HG02678 (cell line): Measurements from ENCODE around the gene ZNF506.
"Not testable (repeated sequence)": the region's sequence is repeated elsewhere in the genome, so short reads cannot be mapped to it uniquely, and the experiment has no call there.

ENCODE experiments used
- ATAC-seq: cut with Tn5 transposase; IDR thresholded peaks from one replicate; pipeline ENCODE4 v1.9.1; 2021; ENCODE audit warnings: mild to moderate bottlenecking, moderate library complexity; ENCODE audit not compliant: unreplicated experiment

ZNF506 gene

DNA sequence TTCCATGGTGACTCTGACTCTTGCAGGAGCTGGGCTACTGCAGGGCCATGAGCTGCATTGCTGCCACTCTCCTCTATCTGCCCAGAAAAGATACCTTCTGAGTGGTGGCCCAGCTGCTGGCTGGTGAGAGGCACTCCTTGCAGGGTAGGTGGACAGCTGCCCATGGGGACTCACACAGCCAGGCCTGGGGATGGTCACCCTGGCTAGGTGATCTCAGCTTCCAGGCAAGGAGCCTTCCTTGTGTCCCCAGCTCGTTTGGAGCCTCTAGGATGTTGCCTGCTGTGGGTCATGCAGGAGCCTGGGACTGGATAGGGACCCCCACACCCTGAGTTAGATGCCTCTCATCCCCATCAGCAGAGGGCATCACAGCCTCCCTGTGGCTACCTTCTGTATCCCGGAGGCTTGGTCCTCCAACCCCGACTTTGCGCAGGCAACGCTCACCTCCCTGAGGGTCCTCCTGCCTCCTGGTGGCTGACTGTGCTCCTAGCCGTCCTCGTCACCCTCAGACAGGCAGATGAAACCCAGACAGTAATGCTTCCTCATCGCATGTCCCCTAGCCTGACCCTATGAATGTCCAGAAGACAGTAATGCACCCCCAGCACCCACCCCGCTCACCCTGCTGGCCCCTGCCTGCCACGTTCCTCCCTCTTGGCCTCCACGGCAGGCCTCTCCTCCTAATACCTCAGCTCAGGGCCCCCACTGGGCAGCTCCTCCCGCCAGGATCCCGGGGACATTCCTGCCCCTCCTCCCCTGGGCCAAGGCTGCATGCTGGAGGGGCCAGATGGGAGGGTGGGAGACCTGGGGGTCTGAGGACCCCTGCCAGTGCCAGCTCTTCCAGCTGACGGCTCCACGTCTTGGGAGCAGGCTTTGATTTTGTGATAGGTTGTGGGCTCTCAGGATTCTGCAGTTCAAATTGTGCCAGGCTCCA lies 75.0 kb downstream of the ZNF506 start:
- ATAC-seq: no peak

DNA sequence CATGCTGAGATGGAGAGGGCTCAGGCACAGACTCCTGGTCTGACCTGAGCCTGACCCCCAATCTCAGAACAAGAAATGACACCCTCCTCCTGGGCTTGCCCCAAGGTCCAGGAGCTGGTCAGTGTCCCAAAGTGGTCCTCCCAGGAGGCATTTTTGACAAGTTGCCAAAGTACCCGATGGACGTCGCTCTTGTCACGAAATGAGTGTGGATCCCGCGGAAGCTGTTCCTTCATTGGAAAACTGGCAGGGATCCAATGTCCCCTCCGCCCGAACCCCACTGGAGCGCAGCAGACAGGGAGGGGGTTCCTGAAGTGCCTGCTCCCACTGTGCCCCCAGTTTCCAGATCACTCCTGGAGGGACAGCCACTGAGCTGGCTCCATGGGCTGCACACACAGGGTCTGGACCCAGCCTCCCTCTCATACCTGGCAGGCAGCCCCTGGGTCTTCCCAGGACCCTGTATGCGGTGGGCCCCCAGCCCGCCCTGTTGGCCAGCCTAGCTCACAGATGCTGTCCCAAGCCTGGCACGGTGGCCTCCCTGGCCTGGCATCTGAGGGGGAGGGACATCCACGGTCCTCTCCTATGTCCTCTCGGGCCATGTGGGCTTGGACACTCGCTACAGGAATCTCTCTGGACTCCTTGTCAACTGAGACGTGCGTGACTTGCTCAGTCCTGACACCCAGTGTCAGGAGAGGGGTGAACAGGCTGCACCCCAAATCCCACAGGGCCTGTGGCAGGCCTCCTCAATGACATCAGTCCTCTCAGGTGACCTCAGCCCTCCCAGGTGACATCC lies 75.9 kb downstream of the ZNF506 start:
- no peak for ATAC-seq

DNA sequence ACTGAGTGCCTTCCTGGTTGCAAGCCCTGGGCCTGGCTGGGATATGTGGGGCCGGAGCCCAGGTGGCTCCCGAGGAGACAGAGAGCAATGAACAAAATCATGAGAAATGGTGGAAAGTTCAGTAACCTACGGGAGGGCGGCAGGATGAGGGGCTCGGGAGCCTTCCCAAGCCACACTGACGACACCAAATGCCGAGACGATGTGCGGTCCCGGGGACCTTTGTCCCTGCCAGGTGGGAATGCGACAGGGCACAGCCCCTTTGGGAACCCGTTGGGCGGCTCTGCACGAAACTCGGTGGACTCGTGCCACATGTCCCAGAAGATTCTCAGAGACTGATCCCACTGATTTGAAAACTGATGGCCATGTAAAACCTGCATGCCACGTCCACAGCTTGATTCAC lies 76.9 kb downstream of the ZNF506 start:
- ATAC-seq: no peak

DNA sequence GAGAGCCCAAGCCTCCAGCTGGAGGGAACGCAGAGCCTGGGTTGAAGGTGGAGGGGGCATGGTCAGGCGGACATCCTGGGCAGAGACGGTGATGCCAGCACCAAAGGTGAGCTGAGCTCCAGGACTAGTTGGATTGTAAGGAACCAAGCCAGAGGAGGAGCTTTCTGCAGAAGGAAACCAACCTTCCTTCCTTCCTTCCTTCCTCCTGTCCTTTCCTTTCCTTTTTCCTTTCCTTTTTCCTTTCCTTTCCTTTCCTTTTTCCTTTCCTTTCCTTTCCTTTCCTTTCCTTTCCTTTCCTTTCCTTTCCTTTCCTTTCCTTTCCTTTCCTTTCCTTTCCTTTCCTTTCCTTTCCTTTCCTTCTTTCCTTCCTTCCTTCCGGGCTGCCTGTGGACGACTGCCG lies 77.6 kb downstream of the ZNF506 start:
- not testable (repeated sequence) for ATAC-seq

DNA sequence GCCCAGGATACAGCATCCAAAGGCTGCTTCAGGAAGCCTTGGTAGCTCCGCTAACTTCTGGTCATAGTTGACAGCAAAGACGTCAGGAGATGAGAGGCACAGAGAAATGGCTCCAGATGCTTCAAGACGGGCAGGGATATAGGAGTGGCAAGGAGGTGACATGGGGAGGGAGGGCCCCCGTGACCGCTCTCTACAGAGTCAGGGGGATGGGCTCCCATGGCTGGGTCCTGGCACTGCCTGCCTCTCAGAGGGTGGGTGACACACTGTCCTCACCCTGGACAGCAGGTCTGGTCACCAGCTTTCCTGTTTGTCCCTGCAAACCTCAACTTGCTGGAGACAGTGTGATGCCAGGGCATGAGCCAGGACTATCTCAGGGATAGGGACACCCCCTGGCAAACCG lies 78.4 kb downstream of the ZNF506 start:
- no peak for ATAC-seq

DNA sequence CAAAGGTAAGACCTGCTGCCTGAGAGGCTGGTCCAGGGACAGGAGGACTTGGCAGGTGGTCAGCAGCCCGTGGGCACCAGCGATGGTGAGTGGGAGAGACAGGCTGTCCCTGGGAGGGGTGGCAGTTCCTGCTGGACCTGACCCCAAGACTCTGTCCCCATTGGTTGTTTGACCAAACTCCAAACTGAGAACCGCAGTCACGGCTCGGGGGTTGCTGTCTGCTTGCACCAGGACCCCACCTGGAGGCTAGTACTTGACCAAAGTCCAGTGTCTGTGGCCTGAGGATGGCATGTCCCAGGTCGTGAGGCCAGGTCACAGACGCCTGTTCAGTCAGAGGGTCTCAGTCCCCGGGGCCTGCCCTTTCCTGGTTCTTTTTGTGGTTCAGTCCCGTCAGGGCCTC lies 78.8 kb downstream of the ZNF506 start:
- ATAC-seq: no peak
